Muscle of arm (tissue), 12 donors: Measurements from ENCODE around the gene MCF2L. TPM values are rescaled to one million over a fixed set of nuclear protein-coding genes. Genes with fewer than 3 reads are reported as not detected.

Experiments
- DNase-seq: peaks from one replicate; pipeline ENCODE4 v3.0.0-alpha.2; 2013
- polyA plus RNA-seq, 12 donors: library from polyadenylated mRNA; unstranded; fragments of 120-200 nt; gene quantifications; one replicate each; pipeline ENCODE4 v1.2.1, GENCODE V29; 2013; ENCODE audit not compliant: insufficient read length in 12 of 12

The MCF2L gene
- polyA plus RNA-seq, 12 donors: 13.7 to 50.7 (median 22.0) TPM; not detected in 1

GRCh38 chr13:112995395-112996191, 26.6 kb downstream of the MCF2L start:
- no peak for DNase-seq

- DNase-seq: no peak
Measured at GRCh38 chr13:112996671-112997091, 27.7 kb downstream of the MCF2L start.

GRCh38 chr13:112997188-112998130, 28.4 kb downstream of the MCF2L start:
- DNase-seq: no peak

DNA sequence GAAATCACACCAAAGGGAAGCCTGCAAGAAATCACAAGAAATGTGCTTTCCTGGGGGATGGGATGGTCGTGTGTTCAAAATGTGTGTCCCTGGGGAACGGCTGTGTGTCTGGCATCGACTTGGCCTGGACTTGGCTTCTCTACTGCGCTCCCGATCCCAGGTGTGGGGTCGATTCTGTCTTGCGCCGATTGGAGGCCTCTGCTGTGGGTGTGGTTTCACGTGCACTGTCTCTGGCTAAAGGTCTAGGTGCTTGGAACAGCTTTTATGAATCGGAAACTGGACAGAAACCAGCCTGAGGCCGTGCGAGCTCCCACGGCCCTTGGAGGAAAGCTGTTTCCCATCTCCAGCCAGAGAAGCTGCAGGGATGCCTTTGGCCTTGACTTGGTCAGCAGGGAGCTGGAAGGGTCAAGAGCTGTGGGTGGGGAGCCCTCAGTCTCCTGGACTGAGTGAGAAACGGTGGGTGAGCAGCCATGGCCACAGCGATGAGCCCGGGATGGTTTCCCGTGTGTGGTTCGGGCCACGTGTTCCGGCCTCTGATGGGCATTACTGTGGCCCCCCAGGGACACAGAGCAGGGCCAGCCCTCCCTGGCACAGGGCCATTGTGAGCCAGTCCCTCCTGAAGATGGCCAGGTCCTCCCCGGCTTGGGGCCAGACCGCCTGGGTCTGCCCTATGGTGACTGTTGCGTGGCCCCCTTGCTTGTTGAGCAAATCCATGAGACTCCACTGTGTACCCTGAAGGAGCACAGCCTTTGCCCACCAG, 29.7 kb downstream of the MCF2L start:
- DNase-seq: no peak

DNA sequence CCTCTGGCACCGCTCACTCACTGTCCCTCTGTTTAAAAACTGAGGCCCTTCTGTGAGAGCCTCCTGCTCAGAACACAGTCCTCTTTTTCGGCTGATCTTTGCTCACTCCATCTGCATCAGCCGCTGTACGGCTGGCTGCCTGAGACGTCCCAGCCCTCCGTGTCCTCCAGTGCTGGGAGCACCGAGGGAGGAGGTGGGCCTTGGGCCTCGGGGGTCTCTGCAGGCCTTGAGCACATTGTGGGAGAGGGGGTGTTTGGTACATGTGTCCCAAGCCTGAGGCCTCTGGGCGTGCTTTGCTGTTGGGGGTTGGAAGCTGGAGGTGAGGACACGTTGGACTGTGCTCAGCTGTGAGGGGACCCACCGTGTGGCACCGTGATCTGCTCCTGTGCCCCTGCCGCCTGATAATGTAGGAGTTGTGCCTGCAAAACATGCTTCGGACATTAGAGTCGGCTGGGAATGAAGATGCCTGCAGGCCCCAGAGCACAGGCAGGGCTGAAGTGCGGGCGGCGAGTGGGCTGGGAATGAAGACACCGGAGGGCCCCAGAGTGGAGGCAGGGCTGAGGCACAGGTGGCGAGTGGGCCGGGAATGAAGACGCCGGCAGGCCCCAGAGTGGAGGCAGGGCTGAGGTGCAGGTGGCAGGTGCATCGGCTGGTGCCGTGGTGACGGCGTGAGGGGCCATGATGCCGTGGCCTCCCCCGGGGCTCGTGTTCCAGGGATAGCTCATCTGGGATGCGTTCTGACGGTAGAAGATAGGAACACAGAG, 30.6 kb downstream of the MCF2L start:
- no peak for DNase-seq

DNA sequence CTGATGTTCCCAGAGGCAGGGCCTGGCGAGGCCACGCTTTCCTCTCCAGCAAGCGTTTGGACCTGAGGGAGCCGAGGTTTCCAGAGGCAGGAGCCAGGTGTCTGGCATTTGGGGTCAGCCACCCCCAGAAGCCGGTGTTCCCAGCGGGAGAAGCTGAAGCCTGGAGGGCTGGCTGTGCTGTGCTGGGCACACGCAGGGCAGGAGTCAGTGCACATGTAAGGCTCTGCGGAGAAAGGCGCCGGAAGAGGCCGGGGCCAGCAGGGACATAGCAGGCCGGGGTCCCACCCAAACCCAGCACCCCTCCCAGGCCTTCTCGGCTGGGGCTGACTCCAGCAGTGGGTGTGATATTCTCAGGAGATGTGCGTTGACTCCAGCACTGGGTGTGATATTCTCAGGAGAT, 31.6 kb downstream of the MCF2L start:
- no peak for DNase-seq

DNA sequence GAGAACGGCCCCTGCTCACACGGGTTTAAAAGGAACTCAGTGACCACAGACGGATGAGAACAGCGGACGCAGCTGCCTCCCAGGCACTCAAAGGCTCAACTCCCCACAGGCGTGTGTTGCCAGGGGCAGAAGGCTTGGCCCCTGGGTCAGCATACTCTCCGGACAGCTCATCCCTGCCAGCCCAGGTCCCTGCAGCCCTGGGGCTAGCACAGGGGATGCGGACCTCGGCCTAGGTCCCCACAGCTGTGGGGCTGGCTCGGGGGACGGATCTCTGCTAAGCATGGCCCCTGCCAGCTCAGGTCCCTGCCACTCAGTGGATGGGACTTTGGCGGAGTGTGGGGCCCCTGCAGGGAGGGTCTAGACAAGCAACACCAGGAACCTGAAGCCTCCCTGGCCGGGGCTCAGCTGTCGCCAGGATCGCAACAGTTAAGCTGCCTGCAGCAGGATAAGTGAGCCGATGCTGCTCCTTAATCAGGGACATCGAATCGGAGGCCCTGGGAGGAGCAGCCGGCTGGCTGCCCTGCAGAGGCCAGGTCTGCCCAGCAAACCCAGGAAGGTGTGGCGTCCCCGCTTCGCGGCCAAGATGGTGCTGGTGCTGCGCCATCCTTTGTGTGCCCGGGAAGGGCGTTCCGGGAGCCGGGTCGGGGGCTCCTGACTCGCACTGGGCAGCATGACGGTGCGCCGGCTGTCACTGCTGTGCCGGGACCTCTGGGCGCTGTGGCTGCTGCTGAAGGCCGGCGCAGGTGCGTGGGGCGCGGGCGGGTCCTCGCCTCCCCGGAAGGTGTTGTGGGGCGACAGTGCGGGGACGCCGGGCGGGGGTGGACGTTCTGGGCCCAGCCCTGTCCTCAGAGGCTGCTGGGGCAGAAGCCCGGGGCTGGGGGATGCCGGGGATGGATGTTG, 32.5 kb downstream of the MCF2L start:
- peak; percentile 61 for DNase-seq

GRCh38 chr13:113002206-113002912, 33.3 kb downstream of the MCF2L start:
- no peak for DNase-seq

- DNase-seq: no peak
Measured at GRCh38 chr13:113002913-113003290, 33.9 kb downstream of the MCF2L start.

DNA sequence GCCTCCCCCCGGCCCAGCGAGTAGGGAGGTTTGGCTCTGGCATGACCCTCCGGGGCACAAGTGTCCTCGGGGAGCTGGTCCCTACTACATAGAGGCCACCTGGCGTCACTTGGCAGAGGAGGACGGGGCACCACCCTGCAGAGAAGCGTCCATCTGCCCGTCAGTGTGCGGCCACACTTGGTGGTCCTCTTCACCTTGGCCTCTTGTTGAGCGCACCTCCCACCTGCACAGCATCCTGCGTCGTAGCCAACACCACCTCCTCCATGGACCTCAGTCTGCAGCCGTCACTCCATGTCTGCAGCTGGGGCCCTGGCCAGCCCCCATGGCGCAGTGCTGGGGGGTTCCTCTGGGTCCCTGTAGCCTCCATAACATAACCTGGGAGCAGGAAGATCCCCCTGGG, 35.1 kb downstream of the MCF2L start:
- no peak for DNase-seq

DNA sequence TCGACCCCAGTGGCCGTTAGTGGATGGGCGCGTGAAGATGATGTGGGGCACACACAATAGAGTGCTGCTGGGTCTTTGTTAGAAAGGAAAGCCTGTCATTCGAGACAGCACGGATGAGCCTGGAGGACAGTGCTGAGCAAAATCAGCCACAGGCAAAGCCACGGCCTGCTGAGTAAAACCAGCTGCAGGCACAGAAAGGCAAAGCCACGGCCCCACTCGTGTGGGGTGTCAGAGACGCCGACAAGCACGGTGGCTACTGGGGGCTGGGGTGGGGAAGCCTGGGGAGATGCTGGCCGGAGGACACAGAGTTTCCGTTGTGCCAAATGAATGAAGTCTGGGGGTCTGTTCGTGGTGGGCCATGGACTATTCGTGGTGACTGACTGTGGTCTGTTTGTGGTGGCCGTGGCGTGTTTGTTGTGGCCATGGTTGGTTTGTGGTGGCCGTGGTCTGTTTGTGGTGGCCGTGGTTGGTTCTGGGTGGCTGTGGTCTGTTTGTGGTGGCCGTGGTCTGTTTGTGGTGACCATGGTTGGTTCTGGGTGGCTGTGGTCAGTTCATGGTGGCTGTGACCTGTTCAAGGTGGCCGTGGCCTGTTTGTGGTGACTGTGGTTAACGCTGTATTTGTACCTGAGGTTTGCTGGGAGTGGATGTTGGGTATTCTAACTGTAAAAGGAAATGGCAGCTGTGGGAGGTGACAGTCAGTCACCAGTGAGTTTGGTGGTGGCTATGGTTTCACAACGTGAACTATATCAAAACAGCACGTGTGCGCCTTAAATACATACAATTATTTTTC, 36.3 kb downstream of the MCF2L start:
- DNase-seq: no peak

- DNase-seq: no peak
Measured at GRCh38 chr13:113005997-113006396, 37.0 kb downstream of the MCF2L start.

- no peak for DNase-seq
Measured at GRCh38 chr13:113006660-113007059, 37.6 kb downstream of the MCF2L start.

GRCh38 chr13:113008851-113009250, 39.8 kb downstream of the MCF2L start:
- no peak for DNase-seq

GRCh38 chr13:113009743-113010509, 40.9 kb downstream of the MCF2L start:
- DNase-seq: no peak

GRCh38 chr13:113010510-113010865, 41.5 kb downstream of the MCF2L start:
- no peak for DNase-seq

GRCh38 chr13:113013303-113013702, 44.3 kb downstream of the MCF2L start:
- DNase-seq: no peak
